Measurements from ENCODE around the gene RCSD1. TPM values are rescaled to one million over a fixed set of nuclear protein-coding genes. Genes with fewer than 3 reads are reported as not detected.

RCSD1 gene
- total RNA-seq, 2 experiments from 2014 or later, result 42.3 to 44.6 TPM

- peaks cover 98% of the 10 kb centered on the region for H3K36me3 ChIP-seq (ENCODE audit: insufficient read depth, low read length)
- DNase-seq (no peak), ATAC-seq (ENCODE audit: poor library complexity) (no peak)
- H3K4me1 ChIP-seq (ENCODE audit: insufficient read depth, low read length), result peaks cover 38% of the 10 kb centered on the region
- intact Hi-C loops (cut with DNase I, micrococcal nuclease), result no loop called here
- Mint-ChIP-seq H3K4me1 (ENCODE audit: low read depth) (peaks cover 11% of the 10 kb centered on the region), H3K27ac (no peak overlapping the region), H3K36me3 (ENCODE audit: low read depth) (peaks cover 64% of the 10 kb centered on the region), H3K9me3 (no peaks in the 10 kb centered on the region), H3K27me3 (no peaks in the 10 kb centered on the region), H3K4me3 (no peak overlapping the region)
- no peak overlapping the region for H3K27ac ChIP-seq (ENCODE audit: low read depth in 1 of 2, low read length in 2 of 2)
- TF ChIP-seq CTCF (IDR thresholded peaks at IDR 0.05), result no peak
- H3K9me3 ChIP-seq (ENCODE audit: control insufficient read depth in 1 of 2, insufficient read depth in 1 of 2, low read length in 2 of 2), result no peaks in the 10 kb centered on the region
- H3K27me3 ChIP-seq (ENCODE audit: control insufficient read depth in 1 of 2, insufficient read depth in 2 of 2, low read length in 2 of 2), result no peaks in the 10 kb centered on the region
- no peak overlapping the region for H3K4me3 ChIP-seq (ENCODE audit: low read length)
- ChIA-PET CTCF (no interaction called here), POLR2A (no interaction called here)
These were observed 53.8 kb downstream of the RCSD1 start for GRCh38 chr1:167683641-167684502.

- Histone ChIP-seq H3K36me3 (ENCODE audit: insufficient read depth, low read length) (peaks cover 97% of the 10 kb centered on the region), H3K4me3 (ENCODE audit: low read length) (no peak overlapping the region), H3K9me3 (ENCODE audit: control insufficient read depth in 1 of 2, insufficient read depth in 1 of 2, low read length in 2 of 2) (no peaks in the 10 kb centered on the region), H3K27ac (ENCODE audit: low read depth in 1 of 2, low read length in 2 of 2) (no peak overlapping the region), H3K4me1 (ENCODE audit: insufficient read depth, low read length) (peaks cover 19% of the 10 kb centered on the region), H3K27me3 (ENCODE audit: control insufficient read depth in 1 of 2, insufficient read depth in 2 of 2, low read length in 2 of 2) (no peaks in the 10 kb centered on the region)
- Mint-ChIP-seq H3K27me3 (no peaks in the 10 kb centered on the region), H3K4me3 (no peak overlapping the region), H3K36me3 (ENCODE audit: low read depth) (peaks cover 84% of the 10 kb centered on the region), H3K27ac (peak overlapping the region; percentile 19), H3K4me1 (ENCODE audit: low read depth) (peaks cover 11% of the 10 kb centered on the region), H3K9me3 (no peaks in the 10 kb centered on the region)
- ATAC-seq (ENCODE audit: poor library complexity) (no peak), DNase-seq (no peak)
- intact Hi-C loops (cut with DNase I, micrococcal nuclease), result no loop called here
- ChIA-PET CTCF (interaction anchor here (6.1 kb wide), 1 partner anchor 85 kb away, joined by 63 read pairs; no protein-coding TSS in a partner anchor), POLR2A (interaction anchor here (1.0 kb wide), 1 partner anchor 86 kb away, joined by 3 read pairs; no protein-coding TSS in a partner anchor)
- TF ChIP-seq CTCF (IDR thresholded peaks at IDR 0.05), result no peak
These were observed 55.8 kb downstream of the RCSD1 start for GRCh38 chr1:167685844-167686243.

- Histone ChIP-seq H3K36me3 (ENCODE audit: insufficient read depth, low read length) (peaks cover 97% of the 10 kb centered on the region), H3K4me3 (ENCODE audit: low read length) (no peak overlapping the region), H3K9me3 (ENCODE audit: control insufficient read depth in 1 of 2, insufficient read depth in 1 of 2, low read length in 2 of 2) (no peaks in the 10 kb centered on the region), H3K27ac (ENCODE audit: low read depth in 1 of 2, low read length in 2 of 2) (no peak overlapping the region), H3K4me1 (ENCODE audit: insufficient read depth, low read length) (peaks cover 16% of the 10 kb centered on the region), H3K27me3 (ENCODE audit: control insufficient read depth in 1 of 2, insufficient read depth in 2 of 2, low read length in 2 of 2) (no peaks in the 10 kb centered on the region)
- peaks cover 97% of the 10 kb centered on the region for H3K36me3 Mint-ChIP-seq (ENCODE audit: low read depth)
- intact Hi-C loops (cut with DNase I, micrococcal nuclease), result loop anchor here (1.0 to 2.0 kb wide), 4 partner anchors 51 to 88 kb away; no protein-coding TSS in a partner anchor
- DNase-seq (peak; percentile 40 to 89 (median 74)), ATAC-seq (ENCODE audit: poor library complexity) (peak; percentile 85)
- peaks cover 11% of the 10 kb centered on the region for H3K4me1 Mint-ChIP-seq (ENCODE audit: low read depth)
- H3K27me3 Mint-ChIP-seq, result no peaks in the 10 kb centered on the region
- TF ChIP-seq CTCF (IDR thresholded peaks at IDR 0.05), result peak; percentile 92
- ChIA-PET CTCF (interaction anchor here (0.7 to 6.1 kb wide), 26 partner anchors 13 to 423 kb away, joined by 3 to 63 read pairs (median 4); partner anchors contain the start of gene CREG1), POLR2A (interaction anchor here (0.9 to 2.1 kb wide), 7 partner anchors 13 to 134 kb away, joined by 3 to 29 read pairs (median 4); partner anchors contain the start of gene CREG1)
- H3K27ac Mint-ChIP-seq, result peak overlapping the region; percentile 21
- no peak overlapping the region for H3K4me3 Mint-ChIP-seq
- no peaks in the 10 kb centered on the region for H3K9me3 Mint-ChIP-seq
These were observed 58.0 kb downstream of the RCSD1 start for GRCh38 chr1:167687919-167688519.

All from CD4-positive, alpha-beta T cell (primary cell).